ENCODE results near the gene MTA2. TPM values are rescaled to one million over a fixed set of nuclear protein-coding genes. Genes with fewer than 3 reads are reported as not detected.
A peak's percentile ranks its signal among the peaks of the same experiment; 100 is the strongest.
"Not testable (repeated sequence)": the region's sequence is repeated elsewhere in the genome, so short reads cannot be mapped to it uniquely, and the experiment has no call there.

Gene MTA2
- total RNA-seq, 1 experiment from 2014 or later, result 120 TPM

GRCh38 chr11:62553080-62553838, 48.4 kb downstream of the MTA2 start:
- peaks cover 88% of the 10 kb centered on the region for H3K4me1 ChIP-seq (replicated peaks; ENCODE audit: insufficient read depth)
- TF ChIP-seq CTCF (conservative IDR thresholded peaks at IDR 0.05) (no peak), EZH2 (IDR thresholded peaks at IDR 0.05; ENCODE audit: low read depth) (no peak)
- POLR2A ChIA-PET (ENCODE audit: unreplicated experiment), result interaction anchor here (0.6 to 1.7 kb wide), 11 partner anchors 7 to 158 kb away, joined by 3 to 27 read pairs (median 4); partner anchors contain the start of genes C11orf98, CSKMT, EEF1G and MTA2
- no peaks in the 10 kb centered on the region for H3K9me3 ChIP-seq (ENCODE audit: insufficient read depth, low read depth)
- H3K79me2 ChIP-seq (ENCODE audit: low read depth), result 0 out of 2 replicates have a peak, but pooled peaks cover 14% of the 10 kb centered on the region
- peaks cover 88% of the 10 kb centered on the region for H3F3A ChIP-seq (ENCODE audit: insufficient read depth, low read depth)
- peak; percentile 93 to 97 for DNase-seq
- H3K4me2 ChIP-seq, result peak overlapping the region; percentile 95
- 0 out of 2 replicates have a peak, but pooled peaks cover 5% of the 10 kb centered on the region for H3K36me3 ChIP-seq (ENCODE audit: low read depth)
- TSS peak; percentile 46 for BruUV-seq (replicated peaks)
- no peaks in the 10 kb centered on the region for H3K9me2 ChIP-seq (ENCODE audit: insufficient read depth)
- H3K4me3 ChIP-seq, result peak overlapping the region; percentile 49; the same call in 1 of the 2 replicates
- CTCF ChIA-PET, result interaction anchor here (0.5 to 1.8 kb wide), 4 partner anchors 9 to 129 kb away, joined by 3 to 16 read pairs (median 8); no protein-coding TSS in a partner anchor
- H4K20me1 ChIP-seq (ENCODE audit: insufficient read depth), result peaks cover 6% of the 10 kb centered on the region; the same call in 1 of the 2 replicates
- intact Hi-C loops (cut with micrococcal nuclease; ENCODE audit: unreplicated experiment), result loop anchor here (5.0 kb wide), 2 partner anchors 39 to 289 kb away; partner anchors contain the start of gene TUT1
- H2AFZ ChIP-seq, result peak overlapping the region; percentile 74
- H3K27me3 ChIP-seq (ENCODE audit: insufficient read depth, low read depth), result no peaks in the 10 kb centered on the region
- peak overlapping the region; percentile 92 for H3K27ac ChIP-seq

GRCh38 chr11:62552485-62553079, 49.1 kb downstream of the MTA2 start:
- peak; percentile 35 to 57 for DNase-seq
- Histone ChIP-seq H4K20me1 (ENCODE audit: insufficient read depth) (0 out of 2 replicates have a peak, but pooled peaks cover 6% of the 10 kb centered on the region), H3K4me3 (peak overlapping the region; percentile 49; the same call in 1 of the 2 replicates), H2AFZ (peak overlapping the region; percentile 74), H3K79me2 (ENCODE audit: low read depth) (0 out of 2 replicates have a peak, but pooled peaks cover 14% of the 10 kb centered on the region), H3K4me2 (peak overlapping the region; percentile 95), H3K27me3 (ENCODE audit: insufficient read depth, low read depth) (no peaks in the 10 kb centered on the region), H3F3A (ENCODE audit: insufficient read depth, low read depth) (peaks cover 88% of the 10 kb centered on the region), H3K36me3 (ENCODE audit: low read depth) (no peaks in the 10 kb centered on the region), H3K9me2 (ENCODE audit: insufficient read depth) (no peaks in the 10 kb centered on the region), H3K9me3 (ENCODE audit: insufficient read depth, low read depth) (no peaks in the 10 kb centered on the region), H3K27ac (peak overlapping the region; percentile 92), H3K4me1 (replicated peaks; ENCODE audit: insufficient read depth) (peaks cover 88% of the 10 kb centered on the region)
- TF ChIP-seq CTCF (conservative IDR thresholded peaks at IDR 0.05) (no peak), EZH2 (IDR thresholded peaks at IDR 0.05; ENCODE audit: low read depth) (no peak)
- BruUV-seq (replicated peaks), result no TSS peak
- POLR2A ChIA-PET (ENCODE audit: unreplicated experiment), result interaction anchor here (0.6 to 1.7 kb wide), 10 partner anchors 8 to 157 kb away, joined by 3 to 27 read pairs (median 4); partner anchors contain the start of genes C11orf98, CSKMT, EEF1G and MTA2
- CTCF ChIA-PET, result interaction anchor here (0.5 to 1.8 kb wide), 4 partner anchors 8 to 1692 kb away, joined by 5 to 16 read pairs (median 8); no protein-coding TSS in a partner anchor
- intact Hi-C loops (cut with micrococcal nuclease; ENCODE audit: unreplicated experiment), result loop anchor here (5.0 kb wide), 2 partner anchors 40 to 290 kb away; partner anchors contain the start of gene TUT1

GRCh38 chr11:62550478-62550877, 51.2 kb downstream of the MTA2 start:
- H4K20me1 ChIP-seq (ENCODE audit: insufficient read depth); H3K36me3 ChIP-seq (ENCODE audit: low read depth); H3K9me2 ChIP-seq (ENCODE audit: insufficient read depth); H3K27me3 ChIP-seq (ENCODE audit: insufficient read depth, low read depth); H3K9me3 ChIP-seq (ENCODE audit: insufficient read depth, low read depth); H3K27ac ChIP-seq; H3K4me3 ChIP-seq; BruUV-seq (replicated peaks); POLR2A ChIA-PET (ENCODE audit: unreplicated experiment); DNase-seq; H3K4me2 ChIP-seq; H2AFZ ChIP-seq: not testable (repeated sequence)
- intact Hi-C loops (cut with micrococcal nuclease; ENCODE audit: unreplicated experiment), result loop anchor here (5.0 kb wide), 2 partner anchors 42 to 292 kb away; partner anchors contain the start of gene TUT1
- Histone ChIP-seq H3K79me2 (ENCODE audit: low read depth) (peaks cover 22% of the 10 kb centered on the region), H3K4me1 (replicated peaks; ENCODE audit: insufficient read depth) (peaks cover 75% of the 10 kb centered on the region), H3F3A (ENCODE audit: insufficient read depth, low read depth) (peaks cover 69% of the 10 kb centered on the region)
- CTCF ChIA-PET, result interaction anchor here (0.8 to 2.0 kb wide), 2 partner anchors 10 to 123 kb away, joined by 3 to 7 read pairs; no protein-coding TSS in a partner anchor
